ENCODE data around the gene CPPED1. TPM values are rescaled to one million over a fixed set of nuclear protein-coding genes. Genes with fewer than 3 reads are reported as not detected.
"Not testable (repeated sequence)": the region's sequence is repeated elsewhere in the genome, so short reads cannot be mapped to it uniquely, and the experiment has no call there.

The CPPED1 gene
- total RNA-seq, 3 donors from 2014 or later, result 5.8 to 8.6 (median 8.2) TPM

GRCh38 chr16:12794486-12795387 is 8.9 kb downstream of the CPPED1 start:
- ATAC-seq, result no peak
- no peaks in the 10 kb centered on the region for H3K4me1 Mint-ChIP-seq (ENCODE audit: low read depth)
- no peak for DNase-seq
- H3K9me3 Mint-ChIP-seq, result peaks cover 8% of the 10 kb centered on the region
- no peak overlapping the region for H3K4me3 Mint-ChIP-seq
- H3K27me3 Mint-ChIP-seq (ENCODE audit: low read depth), result no peaks in the 10 kb centered on the region
- peaks cover 5% of the 10 kb centered on the region for H3K36me3 Mint-ChIP-seq (ENCODE audit: insufficient read depth)

GRCh38 chr16:12793865-12794240 is 9.8 kb downstream of the CPPED1 start:
- Mint-ChIP-seq H3K36me3 (ENCODE audit: insufficient read depth) (peaks cover 5% of the 10 kb centered on the region), H3K4me3 (no peak overlapping the region), H3K27me3 (ENCODE audit: low read depth) (no peaks in the 10 kb centered on the region), H3K9me3 (peaks cover 8% of the 10 kb centered on the region), H3K4me1 (ENCODE audit: low read depth) (no peaks in the 10 kb centered on the region)
- no peak for DNase-seq
- ATAC-seq, result no peak

- H3K36me3 Mint-ChIP-seq (ENCODE audit: insufficient read depth), result peaks cover 5% of the 10 kb centered on the region
- H3K4me1 Mint-ChIP-seq (ENCODE audit: low read depth), result no peaks in the 10 kb centered on the region
- H3K27me3 Mint-ChIP-seq (ENCODE audit: low read depth), result no peaks in the 10 kb centered on the region
- DNase-seq, result no peak
- H3K9me3 Mint-ChIP-seq, result peaks cover 8% of the 10 kb centered on the region
- no peak for ATAC-seq
- H3K4me3 Mint-ChIP-seq, result no peak overlapping the region
Measured at GRCh38 chr16:12793120-12793864, 10.4 kb downstream of the CPPED1 start.

- not testable (repeated sequence) for ATAC-seq; H3K4me3 Mint-ChIP-seq; H3K4me1 Mint-ChIP-seq (ENCODE audit: low read depth); H3K36me3 Mint-ChIP-seq (ENCODE audit: insufficient read depth); DNase-seq; H3K27me3 Mint-ChIP-seq (ENCODE audit: low read depth)
- peaks cover 11% of the 10 kb centered on the region for H3K9me3 Mint-ChIP-seq
Measured at GRCh38 chr16:12792528-12792927, 11.2 kb downstream of the CPPED1 start.

GRCh38 chr16:12791340-12791739 is 12.3 kb downstream of the CPPED1 start:
- DNase-seq (no peak), ATAC-seq (no peak)
- H3K4me3 Mint-ChIP-seq, result no peak overlapping the region
- H3K36me3 Mint-ChIP-seq (ENCODE audit: insufficient read depth), result peaks cover 5% of the 10 kb centered on the region
- no peaks in the 10 kb centered on the region for H3K27me3 Mint-ChIP-seq (ENCODE audit: low read depth)
- H3K4me1 Mint-ChIP-seq (ENCODE audit: low read depth), result no peaks in the 10 kb centered on the region
- peaks cover 11% of the 10 kb centered on the region for H3K9me3 Mint-ChIP-seq

- Mint-ChIP-seq H3K4me1 (ENCODE audit: low read depth) (no peaks in the 10 kb centered on the region), H3K36me3 (ENCODE audit: insufficient read depth) (peaks cover 5% of the 10 kb centered on the region), H3K27me3 (ENCODE audit: low read depth) (no peaks in the 10 kb centered on the region), H3K4me3 (no peak overlapping the region), H3K9me3 (peaks cover 11% of the 10 kb centered on the region)
- ATAC-seq (no peak), DNase-seq (no peak)
Measured at GRCh38 chr16:12788758-12789157, 14.9 kb downstream of the CPPED1 start.

- H3K4me3 Mint-ChIP-seq, result no peak overlapping the region
- H3K36me3 Mint-ChIP-seq (ENCODE audit: insufficient read depth), result peaks cover under 1% of the 10 kb centered on the region
- H3K9me3 Mint-ChIP-seq, result peaks cover 4% of the 10 kb centered on the region
- no peak for ATAC-seq
- peaks cover 9% of the 10 kb centered on the region for H3K4me1 Mint-ChIP-seq (ENCODE audit: low read depth)
- no peaks in the 10 kb centered on the region for H3K27me3 Mint-ChIP-seq (ENCODE audit: low read depth)
- no peak for DNase-seq
Measured at GRCh38 chr16:12786081-12786480, 17.6 kb downstream of the CPPED1 start.

GRCh38 chr16:12784076-12784475 is 19.6 kb downstream of the CPPED1 start:
- DNase-seq, result no peak
- Mint-ChIP-seq H3K27me3 (ENCODE audit: low read depth) (no peaks in the 10 kb centered on the region), H3K4me1 (ENCODE audit: low read depth) (peaks cover 9% of the 10 kb centered on the region)

GRCh38 chr16:12781777-12782176 is 21.9 kb downstream of the CPPED1 start:
- Mint-ChIP-seq H3K9me3 (no peaks in the 10 kb centered on the region), H3K36me3 (ENCODE audit: insufficient read depth) (peaks cover 18% of the 10 kb centered on the region), H3K27me3 (ENCODE audit: low read depth) (no peaks in the 10 kb centered on the region), H3K4me3 (no peak overlapping the region), H3K4me1 (ENCODE audit: low read depth) (peaks cover 9% of the 10 kb centered on the region)
- ATAC-seq (peak in 1 of 2 donors; percentile 74), DNase-seq (no peak)

More at GRCh38 chr16:12784076-12784475, 19.6 kb downstream of the CPPED1 start:
- Mint-ChIP-seq H3K9me3 (peaks cover 4% of the 10 kb centered on the region), H3K4me3 (no peak overlapping the region), H3K36me3 (ENCODE audit: insufficient read depth) (peaks cover 14% of the 10 kb centered on the region)
- ATAC-seq, result no peak

GRCh38 chr16:12780467-12780866 is 23.2 kb downstream of the CPPED1 start:
- H3K4me3 Mint-ChIP-seq, result no peak overlapping the region
- ATAC-seq (no peak), DNase-seq (no peak)
- peaks cover 9% of the 10 kb centered on the region for H3K4me1 Mint-ChIP-seq (ENCODE audit: low read depth)
- peaks cover 23% of the 10 kb centered on the region for H3K36me3 Mint-ChIP-seq (ENCODE audit: insufficient read depth)
- H3K27me3 Mint-ChIP-seq (ENCODE audit: low read depth), result no peaks in the 10 kb centered on the region
- H3K9me3 Mint-ChIP-seq, result no peaks in the 10 kb centered on the region

GRCh38 chr16:12778726-12779125 is 25.0 kb downstream of the CPPED1 start:
- ATAC-seq (no peak), DNase-seq (no peak)
- no peak overlapping the region for H3K4me3 Mint-ChIP-seq
- H3K36me3 Mint-ChIP-seq (ENCODE audit: insufficient read depth), result peaks cover 31% of the 10 kb centered on the region
- H3K4me1 Mint-ChIP-seq (ENCODE audit: low read depth), result peaks cover 9% of the 10 kb centered on the region
- no peaks in the 10 kb centered on the region for H3K27me3 Mint-ChIP-seq (ENCODE audit: low read depth)
- no peaks in the 10 kb centered on the region for H3K9me3 Mint-ChIP-seq

- no peak overlapping the region for H3K4me3 Mint-ChIP-seq
- H3K9me3 Mint-ChIP-seq, result no peaks in the 10 kb centered on the region
- no peak for DNase-seq
- peaks cover 27% of the 10 kb centered on the region for H3K36me3 Mint-ChIP-seq (ENCODE audit: insufficient read depth)
- no peak for ATAC-seq
- no peaks in the 10 kb centered on the region for H3K4me1 Mint-ChIP-seq (ENCODE audit: low read depth)
- H3K27me3 Mint-ChIP-seq (ENCODE audit: low read depth), result no peaks in the 10 kb centered on the region
Measured at GRCh38 chr16:12775656-12776236, 27.9 kb downstream of the CPPED1 start.

GRCh38 chr16:12773221-12773620 is 30.5 kb downstream of the CPPED1 start:
- Mint-ChIP-seq H3K4me1 (ENCODE audit: low read depth) (no peaks in the 10 kb centered on the region), H3K4me3 (no peak overlapping the region)

GRCh38 chr16:12771341-12771798 is 32.3 kb downstream of the CPPED1 start:
- no peak overlapping the region for H3K4me3 Mint-ChIP-seq
- no peaks in the 10 kb centered on the region for H3K27me3 Mint-ChIP-seq (ENCODE audit: low read depth)
- H3K36me3 Mint-ChIP-seq (ENCODE audit: insufficient read depth), result peaks cover 12% of the 10 kb centered on the region
- no peaks in the 10 kb centered on the region for H3K9me3 Mint-ChIP-seq
- ATAC-seq, result no peak
- peaks cover 3% of the 10 kb centered on the region for H3K4me1 Mint-ChIP-seq (ENCODE audit: low read depth)
- no peak for DNase-seq

More at GRCh38 chr16:12773221-12773620, 30.5 kb downstream of the CPPED1 start:
- no peak for DNase-seq
- H3K27me3 Mint-ChIP-seq (ENCODE audit: low read depth), result no peaks in the 10 kb centered on the region
- peaks cover 15% of the 10 kb centered on the region for H3K36me3 Mint-ChIP-seq (ENCODE audit: insufficient read depth)
- H3K9me3 Mint-ChIP-seq, result no peaks in the 10 kb centered on the region
- no peak for ATAC-seq
